Uterus (tissue), 2 donors: ENCODE results near the gene PSME3IP1.

Source experiments
- POLR2A ChIP-seq, 2 donors: fragments of 450-650 bp; IDR thresholded peaks; one replicate each; pipeline ENCODE4 v1.6.1; 2016; ENCODE audit warnings: antibody characterized with exemption in 2 of 2, mild to moderate bottlenecking in 1 of 2, moderate library complexity in 1 of 2
- TF ChIP-seq, protein P1 (sequence below), 4 experiments: fragments of 200-600 bp in 2 of 4; fragments of 450-650 bp in 2 of 4; sonication (generic) in 2 of 4; IDR thresholded peaks; one replicate each; pipeline ENCODE4 v1.5.1; 2016 to 2019; ENCODE audit warnings: antibody characterized with exemption in 4 of 4, mild to moderate bottlenecking in 2 of 4, moderate library complexity in 1 of 4

DNA sequence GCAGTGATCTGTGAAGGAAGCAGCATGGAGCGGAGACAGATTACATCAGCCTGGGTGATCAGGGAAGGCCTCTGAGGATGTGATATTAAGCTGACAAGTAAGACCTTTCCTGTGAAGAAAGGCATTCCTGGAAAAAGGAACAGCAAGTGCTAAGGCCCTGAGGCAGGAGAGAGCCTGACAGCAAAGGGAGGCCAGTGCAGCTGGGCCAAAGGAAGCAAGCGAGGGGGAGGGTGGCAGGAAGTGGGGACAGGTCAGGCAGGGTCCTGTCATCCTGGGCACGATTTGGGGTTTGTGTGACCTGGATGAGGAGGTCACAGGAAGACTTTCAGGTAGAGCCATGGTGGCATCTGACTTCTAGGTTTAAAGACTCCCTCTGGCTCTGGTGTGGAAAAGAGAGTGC is 81.1 kb downstream of the PSME3IP1 start:
- TF ChIP-seq POLR2A (IDR thresholded peaks at IDR 0.05): no peak
- TF ChIP-seq, protein P1, sequence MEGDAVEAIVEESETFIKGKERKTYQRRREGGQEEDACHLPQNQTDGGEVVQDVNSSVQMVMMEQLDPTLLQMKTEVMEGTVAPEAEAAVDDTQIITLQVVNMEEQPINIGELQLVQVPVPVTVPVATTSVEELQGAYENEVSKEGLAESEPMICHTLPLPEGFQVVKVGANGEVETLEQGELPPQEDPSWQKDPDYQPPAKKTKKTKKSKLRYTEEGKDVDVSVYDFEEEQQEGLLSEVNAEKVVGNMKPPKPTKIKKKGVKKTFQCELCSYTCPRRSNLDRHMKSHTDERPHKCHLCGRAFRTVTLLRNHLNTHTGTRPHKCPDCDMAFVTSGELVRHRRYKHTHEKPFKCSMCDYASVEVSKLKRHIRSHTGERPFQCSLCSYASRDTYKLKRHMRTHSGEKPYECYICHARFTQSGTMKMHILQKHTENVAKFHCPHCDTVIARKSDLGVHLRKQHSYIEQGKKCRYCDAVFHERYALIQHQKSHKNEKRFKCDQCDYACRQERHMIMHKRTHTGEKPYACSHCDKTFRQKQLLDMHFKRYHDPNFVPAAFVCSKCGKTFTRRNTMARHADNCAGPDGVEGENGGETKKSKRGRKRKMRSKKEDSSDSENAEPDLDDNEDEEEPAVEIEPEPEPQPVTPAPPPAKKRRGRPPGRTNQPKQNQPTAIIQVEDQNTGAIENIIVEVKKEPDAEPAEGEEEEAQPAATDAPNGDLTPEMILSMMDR (IDR thresholded peaks at IDR 0.05): no peak
